Neural crest cell (in vitro differentiated cells): ENCODE data around the gene HNRNPL. TPM values are rescaled to one million over a fixed set of nuclear protein-coding genes. Genes with fewer than 3 reads are reported as not detected.

Experiments
- DNase-seq: peaks from one replicate; pipeline ENCODE4 v3.0.0; 2021; ENCODE audit warnings: low read depth, mixed read lengths, low spot score
- H3K27ac Mint-ChIP-seq: one replicate; pipeline ENCODE4 v1.8.0; 2021; ENCODE audit warnings: mild to moderate bottlenecking, mixed read lengths; ENCODE audit not compliant: unreplicated experiment
- H3K27me3 Mint-ChIP-seq: 2 replicates; pipeline ENCODE4 v1.8.0; 2021; ENCODE audit warnings: low read depth, mild to moderate bottlenecking, mixed read lengths
- H3K36me3 Mint-ChIP-seq: 2 replicates; pipeline ENCODE4 v1.8.0; 2021; ENCODE audit warnings: low read depth, mild to moderate bottlenecking, mixed read lengths
- H3K4me1 Mint-ChIP-seq: 2 replicates; pipeline ENCODE4 v1.8.0; 2021; ENCODE audit warnings: mixed read lengths
- H3K4me3 Mint-ChIP-seq: one replicate; pipeline ENCODE4 v1.8.0; 2021; ENCODE audit warnings: mild to moderate bottlenecking, mixed read lengths
- H3K9me3 Mint-ChIP-seq: 2 replicates; pipeline ENCODE4 v1.8.0; 2021; ENCODE audit warnings: mixed read lengths
- CTCF ChIP-seq: fragments of 200-600 bp; sonication (generic); conservative IDR thresholded peaks from 2 replicates; pipeline ENCODE4 v1.5.0; 2021; ENCODE audit warnings: antibody characterized with exemption, mild to moderate bottlenecking
- total RNA-seq: library from RNA; stranded (reverse); gene quantifications from 2 replicates; pipeline ENCODE4 v1.2.1, GENCODE V29; 2021

HNRNPL gene
- total RNA-seq, 1 donor from 2014 or later: 728 TPM

GRCh38 chr19:38836159-38836982, 13.4 kb downstream of the HNRNPL start:
- no peaks in the 10 kb centered on the region for H3K9me3 Mint-ChIP-seq
- no peak overlapping the region for H3K27ac Mint-ChIP-seq
- TF ChIP-seq CTCF: no peak
- H3K4me3 Mint-ChIP-seq: peak overlapping the region; percentile 48
- peaks cover 12% of the 10 kb centered on the region for H3K4me1 Mint-ChIP-seq
- peaks cover 32% of the 10 kb centered on the region for H3K36me3 Mint-ChIP-seq
- no peak for DNase-seq
- H3K27me3 Mint-ChIP-seq: no peaks in the 10 kb centered on the region

GRCh38 chr19:38834590-38834989, 15.2 kb downstream of the HNRNPL start:
- Mint-ChIP-seq H3K4me1 (peaks cover 15% of the 10 kb centered on the region), H3K27ac (no peak overlapping the region), H3K27me3 (no peaks in the 10 kb centered on the region), H3K36me3 (peaks cover 28% of the 10 kb centered on the region), H3K4me3 (peak overlapping the region; percentile 71), H3K9me3 (no peaks in the 10 kb centered on the region)
- no peak for TF ChIP-seq CTCF
- DNase-seq: no peak

GRCh38 chr19:38834104-38834490, 15.7 kb downstream of the HNRNPL start:
- H3K4me1 Mint-ChIP-seq: peaks cover 15% of the 10 kb centered on the region
- H3K27ac Mint-ChIP-seq: no peak overlapping the region
- no peaks in the 10 kb centered on the region for H3K27me3 Mint-ChIP-seq
- H3K9me3 Mint-ChIP-seq: no peaks in the 10 kb centered on the region
- peak overlapping the region; percentile 58 for H3K4me3 Mint-ChIP-seq
- DNase-seq: no peak
- TF ChIP-seq CTCF: no peak
- peaks cover 24% of the 10 kb centered on the region for H3K36me3 Mint-ChIP-seq

- TF ChIP-seq CTCF: no peak
- peaks cover 19% of the 10 kb centered on the region for H3K36me3 Mint-ChIP-seq
- no peak overlapping the region for H3K4me3 Mint-ChIP-seq
Observed at GRCh38 chr19:38833092-38833425, 16.7 kb downstream of the HNRNPL start.

GRCh38 chr19:38831142-38831605, 18.6 kb downstream of the HNRNPL start:
- Mint-ChIP-seq H3K4me1 (peaks cover 19% of the 10 kb centered on the region), H3K9me3 (no peaks in the 10 kb centered on the region), H3K27ac (peak overlapping the region; percentile 84), H3K27me3 (no peaks in the 10 kb centered on the region), H3K36me3 (peaks cover 19% of the 10 kb centered on the region), H3K4me3 (peak overlapping the region; percentile 86)
- TF ChIP-seq CTCF: no peak
- DNase-seq: peak; percentile 19

More at GRCh38 chr19:38833092-38833425, 16.7 kb downstream of the HNRNPL start:
- no peak for DNase-seq
- Mint-ChIP-seq H3K4me1 (peaks cover 15% of the 10 kb centered on the region), H3K9me3 (no peaks in the 10 kb centered on the region), H3K27ac (no peak overlapping the region), H3K27me3 (no peaks in the 10 kb centered on the region)
